SK-N-SH (cell line): ENCODE measurements around the gene C6orf15.

ENCODE experiments used
- CTCF ChIP-seq: fragments of 200-600 bp; sonication (generic); IDR thresholded peaks from 2 replicates; pipeline ENCODE4 v1.6.1; 2017; ENCODE audit warnings: antibody characterized with exemption, mild to moderate bottlenecking, moderate library complexity
- ELF1 ChIP-seq: IDR thresholded peaks from 2 replicates; pipeline ENCODE4 v1.4.0; 2012
- EP300 ChIP-seq, 2 experiments: IDR thresholded peaks; 2 replicates each; pipeline versions ENCODE4 v1.4.0 to v1.6.1; 2012; ENCODE audit warnings: borderline replicate concordance in 1 of 2, low read depth in 1 of 2, low read length in 1 of 2
- EZH2phosphoT487 ChIP-seq: fragments of 200-600 bp; sonication (generic); IDR thresholded peaks from 2 replicates; pipeline ENCODE4 v1.6.1; 2017; ENCODE audit warnings: low read depth, mixed run types, mild to moderate bottlenecking, antibody characterized with exemption, moderate library complexity, borderline replicate concordance
- GABPA ChIP-seq: IDR thresholded peaks from 2 replicates; pipeline ENCODE4 v1.4.0; 2012; ENCODE audit warnings: low read depth, mild to moderate bottlenecking
- IRF3 ChIP-seq: fragments of 150-350 bp; IDR thresholded peaks from 2 replicates; pipeline ENCODE4 v1.6.1; 2016; ENCODE audit warnings: mild to moderate bottlenecking, low read depth, low read length
- NRF1 ChIP-seq: IDR thresholded peaks from 2 replicates; pipeline ENCODE4 v1.6.1; 2012; ENCODE audit warnings: low read depth, mild to moderate bottlenecking, low read length
- POLR2AphosphoS5 ChIP-seq: IDR thresholded peaks from 2 replicates; pipeline ENCODE4 v1.6.1; 2012; ENCODE audit warnings: low read depth, low read length
- REST ChIP-seq: IDR thresholded peaks from 2 replicates; pipeline ENCODE4 v1.6.1; 2012; ENCODE audit warnings: mild to moderate bottlenecking, low read depth, low read length, moderate library complexity
- TEAD4 ChIP-seq: IDR thresholded peaks from 2 replicates; pipeline ENCODE4 v1.4.0; 2012; ENCODE audit warnings: mild to moderate bottlenecking, borderline replicate concordance; ENCODE audit not compliant: insufficient read depth

- no peak for TF ChIP-seq REST
- TF ChIP-seq POLR2AphosphoS5 = no peak
- TF ChIP-seq ELF1 = no peak
- no peak for TF ChIP-seq CTCF
- no peak for TF ChIP-seq TEAD4
- TF ChIP-seq NRF1 = no peak
- no peak for TF ChIP-seq IRF3
- TF ChIP-seq EP300 (IDR thresholded peaks at IDR 0.05; ENCODE audit: borderline replicate concordance in 1 of 2, low read depth in 1 of 2, low read length in 1 of 2) = no peak
- TF ChIP-seq GABPA = no peak
- TF ChIP-seq EZH2phosphoT487 = no peak
Observed at GRCh38 chr6:31143148-31143547, 30.8 kb upstream of the C6orf15 start.
